Stimulated activated naive CD8-positive, alpha-beta T cell treated with anti-CD3 and anti-CD28 coated beads, Interleukin-15, Interleukin-2, amounts not matched to agents 100 ng/mL and 50 ng/mL, for 24 hours (primary cell): ENCODE results near the gene ZCCHC7.

Source experiments
- H3K27ac Mint-ChIP-seq: one replicate; pipeline ENCODE4 v1.8.0; 2021; ENCODE audit warnings: mild to moderate bottlenecking, mixed read lengths
- H3K27me3 Mint-ChIP-seq: one replicate; pipeline ENCODE4 v1.8.0; 2021; ENCODE audit warnings: mixed read lengths
- H3K36me3 Mint-ChIP-seq: one replicate; pipeline ENCODE4 v1.8.0; 2021; ENCODE audit warnings: low read depth, mixed read lengths
- H3K4me1 Mint-ChIP-seq: one replicate; pipeline ENCODE4 v1.8.0; 2021; ENCODE audit warnings: low read depth, mixed read lengths
- H3K4me3 Mint-ChIP-seq: one replicate; pipeline ENCODE4 v1.8.0; 2021; ENCODE audit warnings: mild to moderate bottlenecking, mixed read lengths
- H3K9me3 Mint-ChIP-seq: one replicate; pipeline ENCODE4 v1.8.0; 2021; ENCODE audit warnings: mixed read lengths

The ZCCHC7 gene

DNA sequence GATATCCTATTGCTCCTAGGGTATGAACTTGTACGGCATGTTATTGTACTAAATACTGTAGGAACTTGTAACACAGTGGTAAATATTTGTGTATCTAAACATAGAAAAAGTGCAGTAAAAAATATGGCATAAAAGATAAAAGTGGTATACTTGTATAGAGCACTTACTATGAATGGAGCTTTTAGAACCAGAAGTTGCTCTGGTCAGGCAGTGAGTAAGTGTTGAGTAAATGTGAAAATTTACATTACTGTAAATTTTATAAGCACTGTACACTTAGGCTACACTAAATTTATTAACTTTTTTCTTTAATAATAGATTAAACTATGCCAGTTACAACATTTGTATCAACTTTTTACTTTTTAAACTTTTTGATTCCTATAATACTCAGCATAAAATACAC lies 109.1 kb downstream of the ZCCHC7 start:
- no peak overlapping the region for H3K4me3 Mint-ChIP-seq
- peaks cover 14% of the 10 kb centered on the region for H3K36me3 Mint-ChIP-seq
- H3K9me3 Mint-ChIP-seq: no peaks in the 10 kb centered on the region
- H3K4me1 Mint-ChIP-seq: peaks cover 24% of the 10 kb centered on the region
- no peaks in the 10 kb centered on the region for H3K27me3 Mint-ChIP-seq
- H3K27ac Mint-ChIP-seq: no peak overlapping the region

- Mint-ChIP-seq H3K9me3 (no peaks in the 10 kb centered on the region), H3K27ac (no peak overlapping the region), H3K4me1 (peaks cover 24% of the 10 kb centered on the region), H3K4me3 (no peak overlapping the region), H3K36me3 (peaks cover 11% of the 10 kb centered on the region), H3K27me3 (no peaks in the 10 kb centered on the region)
These were observed 109.6 kb downstream of the ZCCHC7 start for GRCh38 chr9:37229882-37230482.

DNA sequence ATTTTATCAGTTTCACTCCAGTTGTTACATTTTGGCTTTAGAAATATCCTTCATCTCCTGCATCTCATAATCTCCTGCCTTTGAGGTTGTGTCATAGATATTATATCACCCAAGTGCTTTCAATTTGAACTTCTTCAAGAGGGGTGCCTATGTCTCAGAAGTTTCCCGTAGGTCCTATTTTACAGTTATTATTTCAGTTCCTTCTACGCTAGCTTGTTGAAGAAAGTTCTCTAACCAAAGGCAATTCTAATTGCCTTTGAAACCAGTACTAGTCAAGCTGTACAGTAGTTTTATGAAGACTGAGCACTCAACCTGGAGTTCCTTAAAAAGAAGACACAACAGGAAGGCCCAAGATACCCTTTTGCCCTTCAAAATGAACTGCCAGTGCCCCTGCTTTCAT lies 116.4 kb downstream of the ZCCHC7 start:
- no peak overlapping the region for H3K27ac Mint-ChIP-seq

GRCh38 chr9:37238122-37238521 lies 117.7 kb downstream of the ZCCHC7 start:
- Mint-ChIP-seq H3K36me3 (peaks cover 34% of the 10 kb centered on the region), H3K27me3 (no peaks in the 10 kb centered on the region), H3K4me3 (no peak overlapping the region), H3K4me1 (peaks cover 42% of the 10 kb centered on the region), H3K9me3 (no peaks in the 10 kb centered on the region), H3K27ac (no peak overlapping the region)

More for the DNA sequence above, 116.4 kb downstream of the ZCCHC7 start:
- Mint-ChIP-seq H3K36me3 (peaks cover 34% of the 10 kb centered on the region), H3K27me3 (no peaks in the 10 kb centered on the region), H3K4me1 (peaks cover 48% of the 10 kb centered on the region), H3K4me3 (no peak overlapping the region), H3K9me3 (no peaks in the 10 kb centered on the region)

DNA sequence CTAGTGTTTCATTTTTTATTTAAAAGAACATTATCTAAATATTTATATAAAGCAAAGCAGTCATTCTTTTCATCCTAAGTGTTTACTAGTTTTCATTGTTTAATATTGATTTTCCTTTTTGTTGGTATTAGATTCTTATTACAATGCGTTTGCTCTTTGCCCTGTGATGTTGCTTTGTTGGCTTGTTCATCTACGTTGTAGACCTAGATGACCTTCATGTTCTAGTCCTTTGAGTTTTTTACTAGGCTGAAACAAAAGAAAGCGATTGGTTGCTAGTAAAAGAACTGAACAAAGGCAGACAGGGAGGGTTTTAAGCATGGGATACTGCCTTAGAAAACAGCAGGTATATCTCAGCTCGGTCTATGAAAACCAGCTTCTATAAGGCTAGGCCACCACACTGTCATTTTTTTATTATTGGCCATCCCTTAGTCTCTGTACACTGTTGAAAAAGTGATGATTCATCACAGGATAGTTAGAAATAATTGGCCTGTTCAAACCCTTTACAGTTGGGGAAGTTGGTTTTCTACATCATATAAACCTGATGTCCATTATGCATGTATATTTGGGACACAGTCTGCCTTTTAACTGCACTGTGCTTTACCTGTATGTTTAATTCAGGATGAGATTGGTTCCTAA lies 119.0 kb downstream of the ZCCHC7 start:
- H3K4me1 Mint-ChIP-seq: peaks cover 36% of the 10 kb centered on the region

DNA sequence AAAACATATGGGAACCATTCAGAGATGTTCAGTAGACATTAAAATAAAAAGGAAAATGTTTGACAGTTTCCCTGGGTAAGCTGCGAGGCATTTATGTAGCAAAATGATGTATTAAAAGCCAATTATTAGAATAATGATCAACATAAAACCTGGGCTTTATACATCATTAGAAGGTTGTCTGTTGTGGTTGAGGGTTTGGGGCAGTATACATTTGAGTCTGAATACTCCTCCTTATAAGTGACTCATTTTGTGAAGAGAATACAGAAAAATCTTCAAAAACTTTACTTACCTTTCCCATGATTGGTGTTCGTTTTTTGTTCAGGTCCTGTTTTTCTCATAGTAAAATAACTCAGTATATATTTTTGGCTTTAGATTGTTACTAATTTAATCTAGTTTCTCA lies 119.5 kb downstream of the ZCCHC7 start:
- Mint-ChIP-seq H3K27ac (no peak overlapping the region), H3K4me3 (no peak overlapping the region), H3K36me3 (peaks cover 23% of the 10 kb centered on the region), H3K9me3 (no peaks in the 10 kb centered on the region), H3K27me3 (no peaks in the 10 kb centered on the region), H3K4me1 (peaks cover 36% of the 10 kb centered on the region)

More for the DNA sequence above, 119.0 kb downstream of the ZCCHC7 start:
- Mint-ChIP-seq H3K27ac (no peak overlapping the region), H3K4me3 (no peak overlapping the region), H3K36me3 (peaks cover 24% of the 10 kb centered on the region), H3K27me3 (no peaks in the 10 kb centered on the region), H3K9me3 (no peaks in the 10 kb centered on the region)

GRCh38 chr9:37241340-37241739 lies 121.0 kb downstream of the ZCCHC7 start:
- Mint-ChIP-seq H3K27me3 (no peaks in the 10 kb centered on the region), H3K36me3 (peaks cover 19% of the 10 kb centered on the region), H3K4me1 (peaks cover 33% of the 10 kb centered on the region), H3K9me3 (no peaks in the 10 kb centered on the region), H3K27ac (no peak overlapping the region), H3K4me3 (no peak overlapping the region)

- no peak overlapping the region for H3K27ac Mint-ChIP-seq
- H3K9me3 Mint-ChIP-seq: no peaks in the 10 kb centered on the region
- H3K4me1 Mint-ChIP-seq: peaks cover 26% of the 10 kb centered on the region
- H3K4me3 Mint-ChIP-seq: no peak overlapping the region
- peaks cover 20% of the 10 kb centered on the region for H3K36me3 Mint-ChIP-seq
- no peaks in the 10 kb centered on the region for H3K27me3 Mint-ChIP-seq
These were observed 121.7 kb downstream of the ZCCHC7 start for GRCh38 chr9:37242089-37242488.

DNA sequence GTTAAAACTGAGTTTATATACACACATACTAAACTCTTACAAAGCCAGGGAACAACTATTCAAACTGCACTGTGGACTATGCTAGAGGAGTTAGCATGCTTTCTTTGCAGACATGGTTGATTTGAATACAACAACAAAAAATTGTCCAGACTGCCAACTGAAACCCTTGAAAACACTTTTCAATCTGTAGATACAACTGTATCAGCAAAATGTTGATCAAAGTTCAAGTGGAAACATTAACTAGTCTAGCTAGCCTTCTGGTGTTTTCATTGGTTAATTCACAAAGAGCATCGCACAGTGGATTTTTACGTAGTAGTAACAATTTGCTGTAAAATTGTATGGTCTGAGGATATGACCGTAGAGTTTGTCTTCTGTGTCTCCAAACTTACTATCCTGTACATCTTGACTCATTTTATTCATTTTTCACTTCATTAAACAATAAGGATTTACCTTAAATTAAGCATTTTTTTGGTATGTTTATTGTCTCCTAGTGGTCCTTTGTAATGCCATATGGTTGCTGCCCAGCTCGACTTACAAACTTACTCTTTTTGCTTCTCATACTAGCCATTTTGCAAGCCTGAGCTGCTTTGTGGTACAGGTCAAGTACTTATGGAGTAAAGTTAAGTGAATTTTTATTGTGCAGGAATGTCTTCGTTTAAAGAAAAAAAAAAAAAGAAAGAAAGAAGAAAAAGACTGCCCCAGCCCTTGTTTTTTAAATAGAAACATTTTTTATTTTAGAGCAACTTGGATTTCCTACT lies 123.4 kb downstream of the ZCCHC7 start:
- H3K27ac Mint-ChIP-seq: no peak overlapping the region
- no peaks in the 10 kb centered on the region for H3K27me3 Mint-ChIP-seq
- H3K36me3 Mint-ChIP-seq: peaks cover 13% of the 10 kb centered on the region
- peaks cover 13% of the 10 kb centered on the region for H3K4me1 Mint-ChIP-seq
- H3K9me3 Mint-ChIP-seq: no peaks in the 10 kb centered on the region
- no peak overlapping the region for H3K4me3 Mint-ChIP-seq

DNA sequence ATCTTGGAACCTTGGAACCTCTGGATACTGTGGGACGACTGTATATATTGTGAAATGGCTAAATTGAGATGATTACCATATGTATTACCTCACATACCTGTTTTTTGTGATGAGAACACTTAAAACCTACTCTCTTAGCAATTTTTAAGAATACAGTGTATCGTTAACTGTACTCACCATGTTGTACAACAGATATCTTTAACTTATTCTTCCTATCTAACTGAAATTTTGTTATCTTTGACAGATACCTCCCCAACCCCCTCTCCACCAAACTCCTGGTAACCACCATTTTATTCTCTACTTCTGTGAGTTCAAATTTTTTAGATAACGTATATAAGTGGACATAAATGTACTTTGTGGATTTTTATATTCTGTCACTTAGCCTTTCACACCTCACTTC lies 126.5 kb downstream of the ZCCHC7 start:
- H3K36me3 Mint-ChIP-seq: peaks cover 38% of the 10 kb centered on the region
- peaks cover 8% of the 10 kb centered on the region for H3K4me1 Mint-ChIP-seq
- no peaks in the 10 kb centered on the region for H3K9me3 Mint-ChIP-seq
- no peaks in the 10 kb centered on the region for H3K27me3 Mint-ChIP-seq
- H3K4me3 Mint-ChIP-seq: no peak overlapping the region
- H3K27ac Mint-ChIP-seq: no peak overlapping the region

DNA sequence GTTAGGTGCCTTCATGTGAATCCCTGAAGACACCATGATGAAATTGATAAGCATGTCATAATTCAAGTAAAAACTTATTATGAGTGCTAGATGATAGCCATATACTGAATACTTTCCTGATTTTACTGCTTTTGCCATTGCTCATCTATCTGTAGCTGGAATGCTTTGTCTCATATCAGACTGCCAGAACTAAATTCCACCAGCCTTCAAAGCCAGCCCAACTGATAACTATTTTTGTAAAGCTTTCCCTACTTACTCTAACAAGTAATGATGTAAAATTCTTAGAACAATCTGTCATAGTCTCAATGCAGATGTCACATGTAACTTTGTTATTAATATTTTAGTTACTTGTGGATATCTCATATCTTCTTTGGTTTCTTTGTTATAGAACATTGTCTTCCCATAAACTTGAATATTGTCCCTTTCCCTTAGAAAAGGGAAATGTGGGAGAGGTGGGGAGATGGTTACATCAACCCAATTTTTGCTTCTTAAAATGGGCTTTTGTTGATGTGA lies 128.3 kb downstream of the ZCCHC7 start:
- peaks cover 11% of the 10 kb centered on the region for H3K4me1 Mint-ChIP-seq
- H3K9me3 Mint-ChIP-seq: peaks cover 4% of the 10 kb centered on the region
- H3K4me3 Mint-ChIP-seq: no peak overlapping the region
- no peak overlapping the region for H3K27ac Mint-ChIP-seq
- peaks cover 54% of the 10 kb centered on the region for H3K36me3 Mint-ChIP-seq
- no peaks in the 10 kb centered on the region for H3K27me3 Mint-ChIP-seq

GRCh38 chr9:37251452-37251851 lies 131.1 kb downstream of the ZCCHC7 start:
- Mint-ChIP-seq H3K4me3 (no peak overlapping the region), H3K27me3 (no peaks in the 10 kb centered on the region), H3K4me1 (peaks cover 21% of the 10 kb centered on the region), H3K9me3 (peaks cover 4% of the 10 kb centered on the region), H3K27ac (peak overlapping the region; percentile 41), H3K36me3 (peaks cover 73% of the 10 kb centered on the region)

DNA sequence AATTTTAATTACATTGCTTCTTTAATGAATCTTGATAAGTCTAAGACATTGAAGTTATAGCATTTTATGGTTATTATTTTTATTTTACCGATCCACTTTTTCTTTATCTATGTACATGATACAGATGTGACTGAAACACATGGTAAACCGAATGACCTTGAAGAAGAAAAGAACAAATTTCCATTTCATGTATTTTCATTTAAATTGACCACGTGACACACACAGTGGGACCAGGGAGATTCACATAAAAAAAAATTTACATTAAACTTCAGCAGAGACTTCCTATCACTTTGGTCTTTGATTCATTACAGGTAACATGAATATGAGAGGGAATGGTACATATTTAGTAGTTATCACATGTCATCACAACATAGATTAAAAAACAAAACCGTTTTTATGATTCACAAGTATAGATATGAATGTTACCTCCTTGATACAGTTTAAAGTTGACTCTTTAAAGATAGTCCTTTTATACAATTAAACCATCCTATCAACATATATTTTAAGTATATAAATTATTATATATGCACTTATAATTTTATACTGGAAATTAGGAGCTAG lies 133.1 kb downstream of the ZCCHC7 start:
- Mint-ChIP-seq H3K9me3 (peaks cover 6% of the 10 kb centered on the region), H3K4me3 (no peak overlapping the region), H3K4me1 (peaks cover 37% of the 10 kb centered on the region), H3K27ac (no peak overlapping the region), H3K27me3 (no peaks in the 10 kb centered on the region), H3K36me3 (peaks cover 79% of the 10 kb centered on the region)

DNA sequence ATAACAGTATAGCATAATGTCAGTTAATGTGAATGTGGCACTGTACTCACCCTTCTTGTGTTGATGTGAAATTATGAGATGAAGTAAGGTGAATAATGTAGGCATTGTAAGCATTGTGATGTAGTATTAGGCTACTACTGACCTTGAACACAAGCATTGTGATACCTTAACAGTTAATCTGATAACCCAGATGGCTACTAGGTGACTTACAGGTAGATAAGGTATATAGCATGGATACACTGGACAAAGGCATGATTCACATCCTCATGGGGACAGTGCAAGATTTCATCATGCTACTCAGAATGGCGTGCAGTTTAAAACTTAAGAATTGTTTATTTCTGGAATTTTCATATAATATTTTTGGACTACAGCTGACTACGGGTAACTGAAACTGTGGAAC lies 134.8 kb downstream of the ZCCHC7 start:
- no peak overlapping the region for H3K27ac Mint-ChIP-seq
- H3K4me3 Mint-ChIP-seq: no peak overlapping the region
- H3K9me3 Mint-ChIP-seq: peaks cover 6% of the 10 kb centered on the region
- H3K27me3 Mint-ChIP-seq: no peaks in the 10 kb centered on the region
- peaks cover 36% of the 10 kb centered on the region for H3K4me1 Mint-ChIP-seq
- H3K36me3 Mint-ChIP-seq: peaks cover 76% of the 10 kb centered on the region
